Neural cell (in vitro differentiated cells): ENCODE measurements around the gene GRB14.

Source experiments
- EP300 ChIP-seq: fragments of 450-650 bp; conservative IDR thresholded peaks from 2 replicates; pipeline ENCODE4 v1.6.1; 2014; ENCODE audit warnings: antibody characterized with exemption, mild to moderate bottlenecking, moderate library complexity; ENCODE audit not compliant: poor library complexity, severe bottlenecking
- EZH2 ChIP-seq: fragments of 200-600, 300-800 bp; shearing (Covaris generic), sonication (generic); IDR thresholded peaks from 2 replicates; pipeline ENCODE4 v1.6.1; 2014; ENCODE audit warnings: antibody characterized with exemption, low read length, borderline replicate concordance, mild to moderate bottlenecking; ENCODE audit not compliant: insufficient read depth, poor library complexity, severe bottlenecking
- MXI1 ChIP-seq: fragments of 450-650 bp; conservative IDR thresholded peaks from 2 replicates; pipeline ENCODE4 v1.6.1; 2014; ENCODE audit warnings: antibody characterized with exemption, mild to moderate bottlenecking; ENCODE audit not compliant: poor library complexity, severe bottlenecking
- POLR2AphosphoS5 ChIP-seq: IDR thresholded peaks from 2 replicates; pipeline ENCODE4 v1.6.1; 2012
- RAD21 ChIP-seq: fragments of 450-650 bp; conservative IDR thresholded peaks from 2 replicates; pipeline ENCODE4 v1.6.1; 2014; ENCODE audit warnings: antibody characterized with exemption, mild to moderate bottlenecking, moderate library complexity
- REST ChIP-seq: IDR thresholded peaks from 2 replicates; pipeline ENCODE4 v1.6.1; 2012; ENCODE audit warnings: borderline replicate concordance
- SMC3 ChIP-seq: fragments of 450-650 bp; conservative IDR thresholded peaks from 2 replicates; pipeline ENCODE4 v1.6.1; 2014; ENCODE audit warnings: antibody characterized with exemption, mild to moderate bottlenecking, moderate library complexity; ENCODE audit not compliant: poor library complexity
- TAF1 ChIP-seq: IDR thresholded peaks from 2 replicates; pipeline ENCODE4 v1.6.1; 2012; ENCODE audit warnings: low read depth
- TF ChIP-seq, protein P1 (sequence below): fragments of 450-650 bp; IDR thresholded peaks from 2 replicates; pipeline ENCODE4 v1.5.1; 2014; ENCODE audit warnings: antibody characterized with exemption, mild to moderate bottlenecking, moderate library complexity; ENCODE audit not compliant: poor library complexity, severe bottlenecking

DNA sequence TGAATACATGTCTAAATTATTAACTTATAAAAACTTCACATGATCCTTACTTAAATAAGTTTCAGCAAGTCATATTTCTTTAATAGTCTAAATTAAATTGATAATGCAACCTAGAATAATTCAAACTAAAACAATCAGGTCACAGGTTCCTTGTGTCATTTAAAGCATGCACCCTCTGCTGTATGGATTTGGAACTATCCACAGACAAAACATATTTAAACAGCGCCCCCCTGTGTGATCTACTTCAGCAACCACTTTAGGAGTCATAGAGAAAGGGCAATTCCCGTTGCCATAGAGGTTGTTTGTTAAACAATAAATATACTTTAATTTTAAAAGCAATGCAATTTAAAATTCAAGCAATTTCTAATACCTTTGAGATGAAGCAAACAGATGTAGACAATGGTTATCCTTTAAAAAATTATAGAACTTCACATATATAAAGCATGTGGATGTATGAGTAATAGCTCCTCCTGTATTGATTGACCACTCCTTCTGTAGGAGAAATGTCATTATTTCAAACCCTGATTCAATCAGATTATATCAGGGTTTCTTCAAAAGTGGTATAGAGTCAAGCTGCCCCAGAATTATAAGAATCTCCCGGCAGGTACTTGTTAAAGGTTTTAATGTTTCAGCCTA, 21.2 kb downstream of the GRB14 start:
- TF ChIP-seq, protein P1, sequence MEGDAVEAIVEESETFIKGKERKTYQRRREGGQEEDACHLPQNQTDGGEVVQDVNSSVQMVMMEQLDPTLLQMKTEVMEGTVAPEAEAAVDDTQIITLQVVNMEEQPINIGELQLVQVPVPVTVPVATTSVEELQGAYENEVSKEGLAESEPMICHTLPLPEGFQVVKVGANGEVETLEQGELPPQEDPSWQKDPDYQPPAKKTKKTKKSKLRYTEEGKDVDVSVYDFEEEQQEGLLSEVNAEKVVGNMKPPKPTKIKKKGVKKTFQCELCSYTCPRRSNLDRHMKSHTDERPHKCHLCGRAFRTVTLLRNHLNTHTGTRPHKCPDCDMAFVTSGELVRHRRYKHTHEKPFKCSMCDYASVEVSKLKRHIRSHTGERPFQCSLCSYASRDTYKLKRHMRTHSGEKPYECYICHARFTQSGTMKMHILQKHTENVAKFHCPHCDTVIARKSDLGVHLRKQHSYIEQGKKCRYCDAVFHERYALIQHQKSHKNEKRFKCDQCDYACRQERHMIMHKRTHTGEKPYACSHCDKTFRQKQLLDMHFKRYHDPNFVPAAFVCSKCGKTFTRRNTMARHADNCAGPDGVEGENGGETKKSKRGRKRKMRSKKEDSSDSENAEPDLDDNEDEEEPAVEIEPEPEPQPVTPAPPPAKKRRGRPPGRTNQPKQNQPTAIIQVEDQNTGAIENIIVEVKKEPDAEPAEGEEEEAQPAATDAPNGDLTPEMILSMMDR = peak; percentile 54
- TF ChIP-seq TAF1 (no peak), EZH2 (no peak), POLR2AphosphoS5 (no peak), REST (no peak), RAD21 (no peak), EP300 (no peak), MXI1 (no peak), SMC3 (no peak)
